HL-60/S4 treated with retinoic acid at 250 ng/mL for 4 days and 3 days (cell line): ENCODE measurements around the gene SGK1.

Experiments
- in situ Hi-C: fragments of 300-500 bp; cut with MboI; formaldehyde crosslinking; loops from 2 replicates; pipeline ENCODE4 v1.7.0; 2022; ENCODE audit warnings: low sequenced_read_pairs

SGK1 gene

GRCh38 chr6:134317471-134318131, at the start of gene SGK1:
Gene SGK1, minus strand, starts transcription at chr6:134318112. Its CDS starts 652 bp downstream, at chr6:134317460.
- in situ Hi-C loops, result no loop called here

- in situ Hi-C loops, result no loop called here
Observed at GRCh38 chr6:134363323-134364039, 45.6 kb upstream of the SGK1 start.

- in situ Hi-C loops, result no loop called here
Observed at GRCh38 chr6:134361011-134361410, 43.1 kb upstream of the SGK1 start.

- in situ Hi-C loops, result no loop called here
Observed at GRCh38 chr6:134359302-134359701, 41.4 kb upstream of the SGK1 start.

- in situ Hi-C loops, result no loop called here
Observed at GRCh38 chr6:134358320-134358719, 40.4 kb upstream of the SGK1 start.

GRCh38 chr6:134357022-134357487, 39.1 kb upstream of the SGK1 start:
- in situ Hi-C loops, result no loop called here

GRCh38 chr6:134356405-134356804, 38.5 kb upstream of the SGK1 start:
- in situ Hi-C loops, result no loop called here

- in situ Hi-C loops, result no loop called here
Observed at GRCh38 chr6:134352786-134353480, 35.0 kb upstream of the SGK1 start.

- in situ Hi-C loops, result no loop called here
Observed at GRCh38 chr6:134351615-134352474, 33.9 kb upstream of the SGK1 start.

- in situ Hi-C loops, result no loop called here
Observed at GRCh38 chr6:134347885-134348805, 30.2 kb upstream of the SGK1 start.

GRCh38 chr6:134346932-134347545, 29.1 kb upstream of the SGK1 start:
- in situ Hi-C loops, result no loop called here

GRCh38 chr6:134345789-134346188, 27.9 kb upstream of the SGK1 start:
- in situ Hi-C loops, result no loop called here

- in situ Hi-C loops, result no loop called here
Observed at GRCh38 chr6:134343066-134343465, 25.2 kb upstream of the SGK1 start.

GRCh38 chr6:134341999-134342567, 24.2 kb upstream of the SGK1 start:
- in situ Hi-C loops, result no loop called here

GRCh38 chr6:134340179-134340975, 22.5 kb upstream of the SGK1 start:
- in situ Hi-C loops, result no loop called here

GRCh38 chr6:134339216-134339615, 21.3 kb upstream of the SGK1 start:
- in situ Hi-C loops, result no loop called here

GRCh38 chr6:134331256-134331655, 13.3 kb upstream of the SGK1 start:
- in situ Hi-C loops, result no loop called here

- in situ Hi-C loops, result no loop called here
Observed at GRCh38 chr6:134330555-134330954, 12.6 kb upstream of the SGK1 start.
